GM12873 (cell line): Measurements from ENCODE around the gene ZNF530.

ENCODE experiments used
- TF ChIP-seq, protein P1 (sequence below): IDR thresholded peaks from 2 replicates; pipeline ENCODE4 v1.5.1; 2012; ENCODE audit warnings: low read depth, mild to moderate bottlenecking, moderate library complexity, low read length, control low read depth; ENCODE audit not compliant: insufficient read depth; ENCODE audit errors: missing control alignments

ZNF530 gene

DNA sequence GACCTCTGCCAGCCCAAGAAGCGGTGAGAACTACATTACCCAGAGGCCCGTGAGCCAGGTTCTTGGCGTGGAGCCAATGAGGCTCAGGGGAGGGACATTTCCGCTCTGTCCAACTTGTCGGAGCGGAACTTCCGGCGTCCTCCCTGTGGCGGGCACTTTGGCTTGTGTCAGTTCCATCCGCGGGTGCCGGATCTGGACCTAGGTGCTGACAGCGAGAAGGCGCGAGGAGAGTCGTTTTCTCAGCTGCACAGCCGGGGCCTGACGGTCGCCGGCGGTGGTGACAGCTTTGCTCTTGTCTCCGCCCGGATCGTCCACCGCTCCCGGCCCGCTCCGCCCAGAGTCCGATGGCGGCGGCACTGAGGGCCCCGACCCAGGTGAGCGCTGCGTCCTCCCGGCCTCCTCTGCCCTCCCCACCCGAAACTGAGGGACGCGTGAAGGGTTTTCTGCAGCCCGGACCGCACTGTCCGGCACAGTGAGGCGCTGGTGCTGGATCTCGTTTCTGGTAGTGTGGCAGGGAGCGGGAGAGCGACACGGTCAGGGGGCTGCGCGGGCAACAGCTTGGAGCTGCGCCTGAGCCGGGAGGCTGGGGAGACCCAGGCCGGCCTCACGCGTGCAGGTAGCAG lies at the start of gene ZNF530:
TSS of gene ZNF530 (plus strand) at position 125 of the 623 bp plus-strand sequence. CDS start 4,461 bp downstream, outside the sequence.
- TF ChIP-seq, protein P1, sequence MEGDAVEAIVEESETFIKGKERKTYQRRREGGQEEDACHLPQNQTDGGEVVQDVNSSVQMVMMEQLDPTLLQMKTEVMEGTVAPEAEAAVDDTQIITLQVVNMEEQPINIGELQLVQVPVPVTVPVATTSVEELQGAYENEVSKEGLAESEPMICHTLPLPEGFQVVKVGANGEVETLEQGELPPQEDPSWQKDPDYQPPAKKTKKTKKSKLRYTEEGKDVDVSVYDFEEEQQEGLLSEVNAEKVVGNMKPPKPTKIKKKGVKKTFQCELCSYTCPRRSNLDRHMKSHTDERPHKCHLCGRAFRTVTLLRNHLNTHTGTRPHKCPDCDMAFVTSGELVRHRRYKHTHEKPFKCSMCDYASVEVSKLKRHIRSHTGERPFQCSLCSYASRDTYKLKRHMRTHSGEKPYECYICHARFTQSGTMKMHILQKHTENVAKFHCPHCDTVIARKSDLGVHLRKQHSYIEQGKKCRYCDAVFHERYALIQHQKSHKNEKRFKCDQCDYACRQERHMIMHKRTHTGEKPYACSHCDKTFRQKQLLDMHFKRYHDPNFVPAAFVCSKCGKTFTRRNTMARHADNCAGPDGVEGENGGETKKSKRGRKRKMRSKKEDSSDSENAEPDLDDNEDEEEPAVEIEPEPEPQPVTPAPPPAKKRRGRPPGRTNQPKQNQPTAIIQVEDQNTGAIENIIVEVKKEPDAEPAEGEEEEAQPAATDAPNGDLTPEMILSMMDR, result no peak

DNA sequence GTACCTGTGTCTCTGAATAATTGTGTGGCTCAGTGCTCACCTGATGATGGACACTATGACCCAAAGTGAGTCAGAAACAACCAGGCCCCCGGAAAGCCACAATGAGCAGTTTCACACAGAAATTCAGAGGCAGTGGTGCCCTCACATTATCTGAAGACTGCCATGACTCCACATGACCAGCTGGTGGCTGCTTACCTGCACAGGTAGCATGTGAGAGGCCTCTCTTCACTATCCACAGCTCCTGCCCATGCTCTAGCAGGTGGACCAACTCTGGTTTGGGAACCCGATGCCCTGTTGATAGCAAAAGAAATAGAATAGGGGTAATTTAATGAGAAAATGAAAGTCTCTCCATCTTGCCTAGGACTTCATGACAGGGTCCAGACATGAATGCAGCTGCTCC lies 47.3 kb upstream of the ZNF530 start:
- TF ChIP-seq, protein P1, result no peak

DNA sequence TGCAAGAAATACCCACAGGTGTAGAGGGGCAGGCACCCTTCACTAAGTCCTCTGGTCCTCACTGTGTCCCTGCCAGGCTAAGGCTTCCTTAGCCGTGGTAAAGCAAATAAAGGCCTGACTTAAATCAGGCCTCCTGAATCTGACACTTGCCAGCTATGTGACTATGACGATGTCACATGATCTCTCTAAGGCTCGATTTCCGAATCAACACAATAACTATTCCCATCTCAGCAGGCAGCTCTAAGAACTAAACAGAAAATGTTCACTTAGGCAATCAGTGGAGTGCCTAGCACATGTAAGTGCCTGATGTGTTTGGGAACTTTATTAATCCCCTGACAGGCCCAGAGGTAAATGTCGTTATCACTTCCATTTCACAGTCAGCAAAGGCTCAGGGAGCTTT lies 42.0 kb upstream of the ZNF530 start:
- TF ChIP-seq, protein P1, result no peak

DNA sequence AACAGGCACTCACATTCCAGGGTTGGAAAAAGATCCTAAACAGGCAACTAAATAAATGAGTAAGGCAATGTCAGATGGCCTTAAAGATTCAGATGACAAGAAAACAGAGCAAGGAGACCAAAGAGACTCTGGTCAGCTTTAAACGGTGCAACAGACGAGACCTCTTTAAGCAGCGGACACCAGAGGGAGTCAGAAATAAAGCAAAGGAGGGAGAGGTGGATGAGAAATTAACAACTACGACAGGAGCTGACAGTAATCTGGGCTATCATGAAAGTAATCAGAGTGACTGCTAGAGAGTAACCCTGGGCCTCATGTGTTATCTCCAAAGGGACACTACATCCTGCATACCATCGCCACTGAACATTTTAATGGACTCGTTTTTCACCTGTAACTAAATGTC lies 41.2 kb upstream of the ZNF530 start:
- TF ChIP-seq, protein P1, result no peak

DNA sequence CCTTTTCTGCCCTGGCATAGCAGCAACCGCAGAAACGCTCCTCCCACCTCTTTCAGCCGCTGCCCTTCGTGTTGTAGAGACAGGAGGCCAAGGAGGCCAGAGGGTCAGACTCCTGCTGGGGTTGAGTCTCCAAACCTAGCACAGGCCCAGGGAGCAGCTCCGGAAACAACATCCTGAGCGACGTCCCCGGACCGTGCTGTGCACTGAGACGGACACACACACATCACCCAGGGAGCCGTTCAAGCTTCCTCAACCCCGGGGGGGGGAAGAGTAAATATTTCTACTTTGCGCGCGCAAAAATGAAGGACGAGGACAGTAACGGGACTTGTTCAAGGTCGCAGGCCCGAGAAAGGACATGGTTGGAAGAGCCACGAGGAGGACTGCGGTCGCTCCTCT lies 40.7 kb upstream of the ZNF530 start:
- TF ChIP-seq, protein P1, result no peak

DNA sequence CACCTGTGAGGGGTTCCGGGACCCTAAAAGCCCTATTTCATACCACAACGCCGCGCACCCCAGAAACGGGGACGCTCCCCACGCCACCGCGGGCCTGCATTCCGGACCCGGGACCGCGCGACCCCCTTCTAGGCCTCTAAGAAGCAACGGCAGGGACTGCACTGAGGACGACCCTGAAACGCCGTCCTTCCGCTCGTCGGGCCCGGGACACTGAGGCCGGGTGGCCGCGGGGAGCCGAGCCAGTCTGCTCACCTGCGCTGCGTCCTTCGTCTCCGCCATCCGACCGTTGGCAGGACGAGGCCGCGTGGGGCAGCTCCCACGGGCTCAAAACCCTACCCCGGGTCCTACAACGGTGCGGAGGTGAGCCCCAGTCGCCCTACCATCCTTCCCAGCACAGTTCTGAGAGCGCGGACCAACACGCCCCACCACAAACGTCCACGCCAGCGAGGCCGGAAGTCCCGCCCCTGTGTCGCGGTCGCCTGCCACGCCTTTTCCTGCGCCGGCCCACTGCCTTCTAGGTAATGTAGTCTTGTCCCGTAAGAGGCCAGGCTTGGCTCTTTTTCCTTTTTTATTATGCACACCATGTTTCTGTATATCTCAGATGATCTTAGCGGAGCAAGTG lies 40.2 kb upstream of the ZNF530 start, which contains the start of gene ZNF550:
TSS of gene ZNF550 (minus strand) at position 460 of the 622 bp plus-strand sequence. CDS start at position 279, 181 bp downstream.
- TF ChIP-seq, protein P1, result no peak

DNA sequence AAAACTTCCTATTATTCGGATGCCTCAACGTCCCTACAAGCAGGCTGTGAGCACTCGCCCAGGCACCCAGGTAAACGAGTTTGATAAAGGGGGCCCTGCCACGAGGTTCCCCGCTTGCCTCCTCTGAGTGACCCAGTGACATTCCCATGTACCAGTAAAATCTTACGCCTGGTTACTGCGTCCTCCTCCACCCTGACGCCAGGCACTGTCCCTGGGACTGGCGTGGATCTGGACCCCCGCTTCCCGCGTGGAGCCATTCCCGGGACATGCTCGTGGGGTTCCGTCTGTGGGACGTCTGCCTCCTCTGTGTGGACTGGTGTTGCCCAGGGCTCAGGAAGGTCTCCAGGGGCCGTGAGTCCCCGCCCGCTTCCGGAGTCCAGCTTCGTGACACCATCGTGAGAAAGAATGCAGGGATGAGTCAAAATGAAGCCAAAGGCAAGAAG lies 39.6 kb upstream of the ZNF530 start:
- TF ChIP-seq, protein P1, result no peak
